Activated B cell treated with CpG ODN at 0.5 μM for 24 hours (primary cell): ENCODE data around the gene PRL. TPM values are rescaled to one million over a fixed set of nuclear protein-coding genes. Genes with fewer than 3 reads are reported as not detected.

Experiments
- ATAC-seq: fragments of 200-7000 bp; cut with Tn5 transposase; one replicate; pipeline ENCODE4 v1.10.0; 2021; ENCODE audit warnings: low read depth, mild to moderate bottlenecking, moderate library complexity
- CTCF ChIA-PET: fragments of 350-600 bp; sonication (Branson Sonifier 250); formaldehyde crosslinking; loops from one replicate; lab custom pipeline; 2021; ENCODE audit warnings: antibody characterized with exemption; lab: Charles Lee
- POLR2A ChIA-PET: fragments of 350-600 bp; sonication (Branson Sonifier 250); formaldehyde crosslinking; loops from one replicate; lab custom pipeline; 2021; ENCODE audit warnings: antibody characterized with exemption; lab: Charles Lee
- DNase-seq: peaks from one replicate; pipeline ENCODE4 v3.0.0; 2022
- H3K27ac Mint-ChIP-seq: one replicate; pipeline ENCODE4 v1.8.0; 2020; ENCODE audit warnings: mixed read lengths
- H3K27me3 Mint-ChIP-seq: one replicate; pipeline ENCODE4 v1.8.0; 2021; ENCODE audit warnings: mixed read lengths
- H3K36me3 Mint-ChIP-seq: one replicate; pipeline ENCODE4 v1.8.0; 2021; ENCODE audit warnings: low read depth, mixed read lengths
- H3K4me1 Mint-ChIP-seq: one replicate; pipeline ENCODE4 v1.8.0; 2021; ENCODE audit warnings: mixed read lengths
- H3K4me3 Mint-ChIP-seq: one replicate; pipeline ENCODE4 v1.8.0; 2020; ENCODE audit warnings: mild to moderate bottlenecking, mixed read lengths
- H3K9me3 Mint-ChIP-seq: one replicate; pipeline ENCODE4 v1.8.0; 2020; ENCODE audit warnings: mixed read lengths
- intact Hi-C: fragments of 100-400 bp; cut with micrococcal nuclease; formaldehyde crosslinking; loops from one replicate; pipeline ENCODE4 v1.15.1; 2024
- total RNA-seq: library from RNA; stranded (reverse); gene quantifications from 2 replicates; pipeline ENCODE4 v1.2.3, GENCODE V29; 2022
- TF ChIP-seq, protein P1 (sequence below): fragments of 200-600 bp; IDR thresholded peaks from one replicate; pipeline ENCODE4 v1.8.0; 2022; ENCODE audit warnings: antibody characterized with exemption, mild to moderate bottlenecking

Gene PRL
- total RNA-seq, 1 donor from 2014 or later = not detected

DNA sequence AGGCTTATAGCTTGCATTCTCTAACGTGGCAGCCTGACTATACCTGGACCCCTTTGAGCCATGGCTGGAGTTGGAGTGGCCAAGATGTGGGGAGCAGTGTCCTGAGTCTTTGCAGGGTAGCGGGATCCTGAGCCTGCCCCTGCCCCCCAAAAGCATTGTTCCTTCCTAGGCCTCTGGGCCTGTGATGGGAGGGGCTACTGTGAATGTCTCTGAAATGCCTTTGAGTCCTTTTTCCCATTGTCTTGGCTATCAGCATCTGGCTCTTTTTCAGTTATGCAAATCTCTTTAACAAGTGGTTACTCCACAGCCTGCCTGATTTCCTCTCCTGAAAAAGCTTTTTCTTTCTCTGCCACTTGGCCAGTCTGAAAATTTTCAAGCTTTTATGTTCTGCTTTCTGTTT, 17.0 kb upstream of the PRL start:
- H3K4me3 Mint-ChIP-seq = no peak overlapping the region
- DNase-seq (no peak), ATAC-seq (no peak)
- no peaks in the 10 kb centered on the region for H3K4me1 Mint-ChIP-seq
- ChIA-PET CTCF (no interaction called here), POLR2A (interaction anchor here (0.6 kb wide), 1 partner anchor 26 kb away, joined by 4 read pairs; no protein-coding TSS in a partner anchor)
- H3K27me3 Mint-ChIP-seq = no peaks in the 10 kb centered on the region
- no peaks in the 10 kb centered on the region for H3K36me3 Mint-ChIP-seq
- H3K9me3 Mint-ChIP-seq = peaks cover 19% of the 10 kb centered on the region
- no peak overlapping the region for H3K27ac Mint-ChIP-seq
- TF ChIP-seq, protein P1, sequence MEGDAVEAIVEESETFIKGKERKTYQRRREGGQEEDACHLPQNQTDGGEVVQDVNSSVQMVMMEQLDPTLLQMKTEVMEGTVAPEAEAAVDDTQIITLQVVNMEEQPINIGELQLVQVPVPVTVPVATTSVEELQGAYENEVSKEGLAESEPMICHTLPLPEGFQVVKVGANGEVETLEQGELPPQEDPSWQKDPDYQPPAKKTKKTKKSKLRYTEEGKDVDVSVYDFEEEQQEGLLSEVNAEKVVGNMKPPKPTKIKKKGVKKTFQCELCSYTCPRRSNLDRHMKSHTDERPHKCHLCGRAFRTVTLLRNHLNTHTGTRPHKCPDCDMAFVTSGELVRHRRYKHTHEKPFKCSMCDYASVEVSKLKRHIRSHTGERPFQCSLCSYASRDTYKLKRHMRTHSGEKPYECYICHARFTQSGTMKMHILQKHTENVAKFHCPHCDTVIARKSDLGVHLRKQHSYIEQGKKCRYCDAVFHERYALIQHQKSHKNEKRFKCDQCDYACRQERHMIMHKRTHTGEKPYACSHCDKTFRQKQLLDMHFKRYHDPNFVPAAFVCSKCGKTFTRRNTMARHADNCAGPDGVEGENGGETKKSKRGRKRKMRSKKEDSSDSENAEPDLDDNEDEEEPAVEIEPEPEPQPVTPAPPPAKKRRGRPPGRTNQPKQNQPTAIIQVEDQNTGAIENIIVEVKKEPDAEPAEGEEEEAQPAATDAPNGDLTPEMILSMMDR = no peak
- intact Hi-C loops = no loop called here

DNA sequence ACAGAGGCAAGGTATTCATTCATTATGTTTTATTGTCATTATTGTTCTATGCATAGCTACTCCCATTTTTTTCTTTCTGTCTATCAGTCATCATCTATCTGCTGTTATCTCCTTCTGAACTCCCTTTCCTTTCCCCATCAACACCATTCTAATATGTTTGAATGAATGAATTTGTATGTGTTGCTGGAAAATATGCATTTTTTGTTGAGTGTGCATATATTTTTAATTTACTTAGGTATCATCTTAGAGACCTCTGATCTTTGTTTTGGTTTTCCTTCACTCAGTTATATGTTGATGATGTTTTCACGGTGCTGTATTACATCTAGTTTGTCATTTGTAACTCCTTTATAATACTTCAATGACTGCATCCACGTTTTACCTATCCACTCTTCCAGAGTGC, 12.1 kb upstream of the PRL start:
- Mint-ChIP-seq H3K27me3 (no peaks in the 10 kb centered on the region), H3K36me3 (no peaks in the 10 kb centered on the region), H3K4me1 (no peaks in the 10 kb centered on the region), H3K4me3 (no peak overlapping the region), H3K27ac (no peak overlapping the region), H3K9me3 (peaks cover 10% of the 10 kb centered on the region)
- TF ChIP-seq, protein P1 = no peak
- no peak for ATAC-seq
- ChIA-PET POLR2A (no interaction called here), CTCF (no interaction called here)
- intact Hi-C loops = no loop called here
- no peak for DNase-seq

DNA sequence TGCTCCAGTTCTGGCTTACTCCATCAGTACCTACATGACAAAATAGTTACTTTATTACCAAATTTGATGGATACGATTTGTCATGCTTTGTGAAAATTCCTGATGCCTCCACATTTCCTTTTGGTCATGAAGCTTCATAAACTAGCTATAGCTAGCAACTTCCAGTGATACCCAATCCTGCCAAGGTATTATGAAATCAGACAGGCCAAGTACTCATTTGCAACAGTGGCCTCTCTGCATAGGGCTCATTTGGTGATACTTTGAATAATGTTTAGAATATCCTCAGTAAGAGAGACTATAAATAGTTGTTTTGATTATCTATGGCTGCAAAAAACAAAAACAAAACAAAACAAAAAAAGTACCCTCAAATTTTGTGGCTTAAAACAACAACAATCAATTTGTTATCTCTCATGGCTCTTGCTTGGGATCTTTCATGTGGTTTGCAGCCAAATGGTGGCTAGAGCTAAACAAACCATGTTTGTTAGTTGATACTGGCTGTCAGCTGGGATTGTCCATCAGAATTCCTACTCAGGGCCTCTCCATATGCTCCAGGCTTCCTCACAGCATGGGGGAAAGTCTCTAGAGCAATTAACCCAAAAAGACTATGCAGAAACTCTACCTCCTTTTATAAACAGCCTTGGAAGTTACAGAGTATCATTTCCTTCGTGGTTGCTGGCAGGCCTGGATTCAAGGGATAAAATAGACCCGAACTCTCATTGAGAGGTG, 10.1 kb upstream of the PRL start:
- ChIA-PET POLR2A (no interaction called here), CTCF (no interaction called here)
- peaks cover 4% of the 10 kb centered on the region for H3K4me1 Mint-ChIP-seq
- TF ChIP-seq, protein P1 = no peak
- ATAC-seq = no peak
- H3K27me3 Mint-ChIP-seq = no peaks in the 10 kb centered on the region
- no peak overlapping the region for H3K4me3 Mint-ChIP-seq
- H3K27ac Mint-ChIP-seq = no peak overlapping the region
- H3K36me3 Mint-ChIP-seq = no peaks in the 10 kb centered on the region
- intact Hi-C loops = no loop called here
- no peak for DNase-seq
- peaks cover 10% of the 10 kb centered on the region for H3K9me3 Mint-ChIP-seq

DNA sequence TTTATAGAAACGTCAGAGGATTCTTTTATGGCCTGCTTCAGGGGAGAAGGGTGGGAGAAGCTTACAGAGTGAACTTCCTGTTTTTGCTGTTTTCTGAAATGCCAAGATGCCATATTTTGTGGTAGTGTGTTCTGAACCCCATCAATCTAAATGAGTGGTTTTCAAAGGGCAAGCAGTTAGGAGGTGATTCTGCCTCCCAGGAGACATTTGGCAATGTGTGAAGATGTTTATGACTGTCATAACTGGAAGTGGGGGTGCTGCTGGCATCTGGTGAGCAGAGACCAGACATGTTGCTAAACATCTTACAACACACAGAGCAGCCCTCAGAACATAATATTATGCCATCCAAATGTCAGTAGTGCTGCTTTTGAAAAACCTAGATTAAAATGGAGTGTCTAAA, 6.0 kb upstream of the PRL start:
- TF ChIP-seq, protein P1 = no peak
- no peak for DNase-seq
- no peak overlapping the region for H3K27ac Mint-ChIP-seq
- CTCF ChIA-PET = no interaction called here
- intact Hi-C loops = no loop called here
- no peaks in the 10 kb centered on the region for H3K36me3 Mint-ChIP-seq
- no peaks in the 10 kb centered on the region for H3K27me3 Mint-ChIP-seq
- POLR2A ChIA-PET = no interaction called here
- no peaks in the 10 kb centered on the region for H3K9me3 Mint-ChIP-seq
- H3K4me3 Mint-ChIP-seq = no peak overlapping the region
- peaks cover 4% of the 10 kb centered on the region for H3K4me1 Mint-ChIP-seq
- ATAC-seq = no peak

DNA sequence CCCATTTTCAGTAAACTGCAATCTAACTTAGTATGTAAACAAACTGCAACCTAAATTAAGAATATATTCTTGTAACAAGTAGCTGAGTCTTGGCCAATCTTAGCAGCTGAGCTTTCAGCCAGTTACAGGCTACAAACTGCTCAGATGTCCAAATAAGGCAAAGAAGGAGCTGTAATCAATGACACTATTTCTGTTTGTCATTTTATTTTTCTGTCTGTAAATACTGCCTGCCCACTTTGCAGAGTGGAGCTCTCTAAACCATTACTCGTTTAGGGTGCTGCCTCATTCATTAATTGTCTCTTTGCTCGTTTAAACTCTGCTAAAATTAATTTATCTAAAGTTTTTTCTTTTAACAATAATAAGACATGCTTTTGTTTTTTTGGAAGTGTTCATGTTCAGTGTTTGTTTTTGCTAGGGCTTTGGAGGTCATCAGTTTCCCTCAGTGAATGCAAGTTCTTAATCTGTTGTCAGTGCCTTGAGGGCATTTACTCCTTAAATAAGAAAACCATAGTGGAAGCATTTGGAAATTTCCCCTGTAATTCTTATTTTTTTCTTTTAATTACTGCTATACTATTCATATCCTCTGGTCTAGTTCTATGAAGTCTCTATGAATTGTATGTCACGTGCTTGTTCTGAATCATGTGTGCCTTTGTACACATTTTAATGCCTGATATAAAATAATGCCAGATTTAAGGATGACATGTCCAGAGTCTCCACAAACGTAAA, 3.6 kb upstream of the PRL start:
- intact Hi-C loops = no loop called here
- no peak overlapping the region for H3K27ac Mint-ChIP-seq
- ATAC-seq (no peak), DNase-seq (no peak)
- peaks cover 4% of the 10 kb centered on the region for H3K4me1 Mint-ChIP-seq
- ChIA-PET CTCF (no interaction called here), POLR2A (no interaction called here)
- TF ChIP-seq, protein P1 = no peak
- no peaks in the 10 kb centered on the region for H3K36me3 Mint-ChIP-seq
- no peaks in the 10 kb centered on the region for H3K9me3 Mint-ChIP-seq
- no peak overlapping the region for H3K4me3 Mint-ChIP-seq
- no peaks in the 10 kb centered on the region for H3K27me3 Mint-ChIP-seq
